GM04503 (cell line): ENCODE data around the gene FOXK2.

Experiments
- DNase-seq: peaks from one replicate; pipeline ENCODE4 v3.0.0-alpha.2; 2012; ENCODE audit warnings: low read depth

The FOXK2 gene

GRCh38 chr17:82644148-82644547 lies 124.6 kb downstream of the FOXK2 start:
- no peak for DNase-seq

GRCh38 chr17:82645516-82645915 lies 126.0 kb downstream of the FOXK2 start:
- DNase-seq = no peak

- no peak for DNase-seq
Observed at GRCh38 chr17:82647593-82648164, 128.1 kb downstream of the FOXK2 start.

- peak; percentile 77 for DNase-seq
Observed at GRCh38 chr17:82648165-82648668, 128.7 kb downstream of the FOXK2 start, which contains the start of gene WDR45B. WDR45B (minus strand) TSS chr17:82648444; CDS start chr17:82648340, 104 bp downstream.

GRCh38 chr17:82648742-82649331 lies 129.3 kb downstream of the FOXK2 start:
- DNase-seq = no peak

- no peak for DNase-seq
Observed at GRCh38 chr17:82649501-82650261, 130.1 kb downstream of the FOXK2 start.

GRCh38 chr17:82650723-82651122 lies 131.2 kb downstream of the FOXK2 start:
- DNase-seq = no peak

- no peak for DNase-seq
Observed at GRCh38 chr17:82653651-82654528, 134.4 kb downstream of the FOXK2 start.
